PC-9 (cell line): ENCODE results near the gene DPYSL5. TPM values are rescaled to one million over a fixed set of nuclear protein-coding genes. Genes with fewer than 3 reads are reported as not detected.
"Not testable (repeated sequence)": the region's sequence is repeated elsewhere in the genome, so short reads cannot be mapped to it uniquely, and the experiment has no call there.

Source experiments
- BruUV-seq: library from RNA; stranded (reverse); fragments of 400-500 nt; replicated peaks from 2 replicates; lab custom pipeline; 2021; lab: Mats Ljungman, UMichigan
- CTCF ChIA-PET: fragments of 300-600 bp; sonication (Branson Sonifier 250); formaldehyde crosslinking; loops from one replicate; lab custom pipeline; 2022; ENCODE audit warnings: antibody characterized with exemption; lab: Charles Lee
- POLR2A ChIA-PET: fragments of 300-600 bp; sonication (Branson Sonifier 250); formaldehyde crosslinking; loops from one replicate; lab custom pipeline; 2022; ENCODE audit warnings: antibody characterized with exemption; ENCODE audit not compliant: unreplicated experiment; lab: Charles Lee
- DNase-seq, 2 experiments: peaks; one replicate each; pipeline versions ENCODE4 v3.0.0 to v3.0.0-alpha.2; 2015 to 2022; ENCODE audit warnings: mixed read lengths in 1 of 2
- H2AFZ ChIP-seq: fragments of 200-600 bp; sonication (generic); 2 replicates; pipeline ENCODE4 v1.8.1; 2017; ENCODE audit warnings: antibody characterized with exemption
- H3F3A ChIP-seq: fragments of 200-600 bp; sonication (generic); 2 replicates; pipeline ENCODE4 v1.8.1; 2017; ENCODE audit warnings: antibody characterized with exemption, mild to moderate bottlenecking, low read depth; ENCODE audit not compliant: insufficient read depth
- H3K27ac ChIP-seq: fragments of 200-600 bp; sonication (generic); 2 replicates; pipeline ENCODE4 v1.6.1; 2016; ENCODE audit warnings: mixed run types
- H3K27me3 ChIP-seq: fragments of 200-600 bp; sonication (generic); 2 replicates; pipeline ENCODE4 v1.6.1; 2016; ENCODE audit warnings: low read depth, mixed run types; ENCODE audit not compliant: insufficient read depth
- H3K36me3 ChIP-seq: fragments of 200-600 bp; sonication (generic); 2 replicates; pipeline ENCODE4 v1.6.1; 2016; ENCODE audit warnings: low read depth, mixed run types
- H3K4me1 ChIP-seq: fragments of 200-600 bp; sonication (generic); replicated peaks from 2 replicates; pipeline ENCODE4 v1.6.1; 2016; ENCODE audit warnings: mixed run types; ENCODE audit not compliant: insufficient read depth
- H3K4me2 ChIP-seq: fragments of 200-600 bp; sonication (generic); 2 replicates; pipeline ENCODE4 v1.6.1; 2017; ENCODE audit warnings: mixed run types
- H3K4me3 ChIP-seq: fragments of 200-600 bp; sonication (generic); 2 replicates; pipeline ENCODE4 v1.6.1; 2016; ENCODE audit warnings: mixed run types
- H3K79me2 ChIP-seq: fragments of 200-600 bp; sonication (generic); 2 replicates; pipeline ENCODE4 v1.6.1; 2017; ENCODE audit warnings: low read depth, mixed run types
- H3K9me2 ChIP-seq: fragments of 200-600 bp; sonication (generic); 2 replicates; pipeline ENCODE4 v1.8.1; 2017; ENCODE audit warnings: mild to moderate bottlenecking; ENCODE audit not compliant: insufficient read depth
- H3K9me3 ChIP-seq: fragments of 200-600 bp; sonication (generic); 2 replicates; pipeline ENCODE4 v1.8.1; 2016; ENCODE audit warnings: low read depth; ENCODE audit not compliant: insufficient read depth
- H4K20me1 ChIP-seq: fragments of 200-600 bp; sonication (generic); 2 replicates; pipeline ENCODE4 v1.8.1; 2017; ENCODE audit not compliant: insufficient read depth
- EZH2 ChIP-seq: fragments of 200-600 bp; sonication (generic); IDR thresholded peaks from 2 replicates; pipeline ENCODE4 v1.8.0; 2017; ENCODE audit warnings: antibody characterized with exemption, low read depth
- intact Hi-C: fragments of 100-400 bp; cut with micrococcal nuclease; formaldehyde crosslinking; loops from one replicate; pipeline ENCODE4 v1.10.0; 2022; ENCODE audit not compliant: unreplicated experiment
- total RNA-seq: library from RNA; stranded (reverse); gene quantifications from 2 replicates; pipeline ENCODE4 v1.2.3, GENCODE V29; 2021
- TF ChIP-seq, protein P1 (sequence below): fragments of 200-600 bp; sonication (generic); conservative IDR thresholded peaks from 2 replicates; pipeline ENCODE4 v1.6.1; 2017; ENCODE audit warnings: mixed run types, antibody characterized with exemption, mild to moderate bottlenecking, moderate library complexity

DPYSL5 gene
- total RNA-seq, 1 experiment from 2014 or later: not detected

DNA sequence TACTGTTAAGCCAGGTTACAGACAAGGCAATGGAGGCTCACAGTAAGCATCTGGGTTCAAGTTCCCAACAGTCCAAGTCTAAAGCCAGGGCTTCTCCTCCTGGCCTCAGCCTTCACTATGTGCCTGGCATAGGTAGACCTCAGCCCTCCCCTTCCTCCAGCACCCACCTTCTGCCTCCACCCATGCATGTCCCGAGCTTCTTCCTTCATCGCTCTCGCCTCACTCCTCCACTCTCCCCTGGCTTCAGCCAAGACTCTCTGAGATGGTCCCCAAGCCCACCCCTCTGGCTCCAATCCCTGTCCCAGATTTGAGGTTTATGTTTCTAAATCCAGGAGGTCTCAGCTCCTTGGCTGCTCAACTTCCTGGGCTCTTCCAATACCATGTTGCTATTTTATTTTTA lies 35.2 kb upstream of the DPYSL5 start:
- intact Hi-C loops: no loop called here
- H3K4me2 ChIP-seq: no peak overlapping the region
- H3K9me2 ChIP-seq: no peaks in the 10 kb centered on the region
- CTCF ChIA-PET: no interaction called here
- no peaks in the 10 kb centered on the region for H3K36me3 ChIP-seq
- no peaks in the 10 kb centered on the region for H3K4me1 ChIP-seq
- no peak for TF ChIP-seq EZH2
- TF ChIP-seq, protein P1, sequence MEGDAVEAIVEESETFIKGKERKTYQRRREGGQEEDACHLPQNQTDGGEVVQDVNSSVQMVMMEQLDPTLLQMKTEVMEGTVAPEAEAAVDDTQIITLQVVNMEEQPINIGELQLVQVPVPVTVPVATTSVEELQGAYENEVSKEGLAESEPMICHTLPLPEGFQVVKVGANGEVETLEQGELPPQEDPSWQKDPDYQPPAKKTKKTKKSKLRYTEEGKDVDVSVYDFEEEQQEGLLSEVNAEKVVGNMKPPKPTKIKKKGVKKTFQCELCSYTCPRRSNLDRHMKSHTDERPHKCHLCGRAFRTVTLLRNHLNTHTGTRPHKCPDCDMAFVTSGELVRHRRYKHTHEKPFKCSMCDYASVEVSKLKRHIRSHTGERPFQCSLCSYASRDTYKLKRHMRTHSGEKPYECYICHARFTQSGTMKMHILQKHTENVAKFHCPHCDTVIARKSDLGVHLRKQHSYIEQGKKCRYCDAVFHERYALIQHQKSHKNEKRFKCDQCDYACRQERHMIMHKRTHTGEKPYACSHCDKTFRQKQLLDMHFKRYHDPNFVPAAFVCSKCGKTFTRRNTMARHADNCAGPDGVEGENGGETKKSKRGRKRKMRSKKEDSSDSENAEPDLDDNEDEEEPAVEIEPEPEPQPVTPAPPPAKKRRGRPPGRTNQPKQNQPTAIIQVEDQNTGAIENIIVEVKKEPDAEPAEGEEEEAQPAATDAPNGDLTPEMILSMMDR: no peak
- no peak for DNase-seq
- no peak overlapping the region for H2AFZ ChIP-seq
- no peaks in the 10 kb centered on the region for H3F3A ChIP-seq
- BruUV-seq: no TSS peak
- H3K9me3 ChIP-seq: no peaks in the 10 kb centered on the region
- no peaks in the 10 kb centered on the region for H4K20me1 ChIP-seq
- no peak overlapping the region for H3K4me3 ChIP-seq
- POLR2A ChIA-PET: interaction anchor here (0.8 kb wide), 1 partner anchor 271 kb away, joined by 8 read pairs; no protein-coding TSS in a partner anchor
- H3K27me3 ChIP-seq: peaks cover 8% of the 10 kb centered on the region; the same call in 1 of the 2 replicates
- no peak overlapping the region for H3K27ac ChIP-seq
- no peaks in the 10 kb centered on the region for H3K79me2 ChIP-seq

DNA sequence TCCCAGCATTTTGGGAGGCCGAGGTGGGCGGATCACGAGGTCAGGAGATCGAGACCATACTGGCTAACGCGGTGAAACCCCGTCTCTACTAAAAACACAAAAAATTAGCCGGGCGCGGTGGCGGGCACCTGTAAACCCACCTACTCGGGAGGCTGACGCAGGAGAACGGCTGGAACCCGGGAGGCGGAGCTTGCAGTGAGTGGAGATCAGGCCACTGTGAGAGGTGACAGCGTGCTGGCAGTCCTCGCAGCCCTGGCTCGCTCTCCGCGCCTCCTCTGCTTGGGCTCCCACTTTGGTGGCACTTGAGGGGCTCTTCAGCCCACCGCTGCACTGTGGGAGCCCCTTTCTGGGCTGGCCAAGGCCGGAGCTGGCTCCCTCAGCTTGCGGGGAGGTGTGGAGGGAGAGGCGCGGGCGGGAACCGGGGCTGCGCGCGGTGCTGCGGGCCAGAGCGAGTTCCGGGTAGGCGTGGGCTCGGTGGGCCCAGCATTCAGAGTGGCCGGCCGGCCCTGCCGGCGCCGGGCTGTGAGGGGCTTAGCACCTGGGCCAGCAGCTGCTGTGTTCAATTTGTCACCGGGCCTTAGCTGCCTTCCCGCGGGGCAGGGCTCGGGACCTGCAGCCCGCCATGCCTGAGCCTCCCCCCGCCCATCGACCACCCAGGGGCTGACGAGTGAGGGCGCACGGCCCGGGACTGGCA lies 33.7 kb upstream of the DPYSL5 start:
- H3K4me1 ChIP-seq, H3K4me2 ChIP-seq, H3K79me2 ChIP-seq, H3K9me2 ChIP-seq, POLR2A ChIA-PET, H3K27ac ChIP-seq, H2AFZ ChIP-seq, H4K20me1 ChIP-seq, H3K36me3 ChIP-seq, H3K9me3 ChIP-seq, DNase-seq, intact Hi-C loops, H3K27me3 ChIP-seq, BruUV-seq, H3K4me3 ChIP-seq, CTCF ChIA-PET, H3F3A ChIP-seq: not testable (repeated sequence)

DNA sequence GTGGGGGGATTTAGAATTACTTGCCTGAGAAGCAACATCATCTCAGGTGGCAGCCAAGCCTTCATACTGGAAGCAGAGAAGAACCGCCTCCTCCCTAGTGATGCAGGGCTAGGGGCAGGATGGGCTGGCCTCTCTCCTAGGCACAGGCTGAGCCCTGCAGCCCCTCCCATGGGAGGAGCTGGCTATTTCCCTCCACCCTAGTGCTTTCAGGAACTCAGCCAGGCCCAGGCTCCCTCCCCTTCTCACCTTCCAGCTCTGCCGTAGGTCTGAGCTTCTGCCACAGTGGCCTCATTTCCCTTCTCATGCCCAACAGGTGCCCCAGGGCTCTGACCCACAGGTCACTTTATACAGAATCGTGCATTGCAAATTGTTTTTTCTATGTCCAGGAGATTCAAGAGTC lies 31.0 kb upstream of the DPYSL5 start:
- Histone ChIP-seq H3K79me2 (no peaks in the 10 kb centered on the region), H3K27me3 (no peaks in the 10 kb centered on the region; the same call in 1 of the 2 replicates), H2AFZ (no peak overlapping the region), H4K20me1 (no peaks in the 10 kb centered on the region), H3F3A (no peaks in the 10 kb centered on the region), H3K9me3 (no peaks in the 10 kb centered on the region), H3K4me3 (no peak overlapping the region), H3K36me3 (no peaks in the 10 kb centered on the region), H3K4me1 (no peaks in the 10 kb centered on the region), H3K4me2 (no peak overlapping the region), H3K27ac (no peak overlapping the region), H3K9me2 (no peaks in the 10 kb centered on the region)
- peak; percentile 51 to 53 for DNase-seq
- TF ChIP-seq EZH2: no peak
- TF ChIP-seq, protein P1: no peak
- ChIA-PET POLR2A (interaction anchor here (0.7 kb wide), 1 partner anchor 25 kb away, joined by 10 read pairs; no protein-coding TSS in a partner anchor), CTCF (interaction anchor here (0.6 to 0.7 kb wide), 2 partner anchors 28 to 160 kb away, joined by 3 to 9 read pairs; no protein-coding TSS in a partner anchor)
- intact Hi-C loops: no loop called here
- no TSS peak for BruUV-seq
